Embryonic facial prominence (tissue), 1 donor: ENCODE data around the gene TJP2.
A peak's percentile ranks its signal among the peaks of the same experiment; 100 is the strongest.
"Not testable (repeated sequence)": the region's sequence is repeated elsewhere in the genome, so short reads cannot be mapped to it uniquely, and the experiment has no call there.

Experiments
- DNase-seq: peaks from one replicate; pipeline ENCODE4 v3.0.0-alpha.2; 2016; ENCODE audit errors: extremely low spot score

The TJP2 gene

DNA sequence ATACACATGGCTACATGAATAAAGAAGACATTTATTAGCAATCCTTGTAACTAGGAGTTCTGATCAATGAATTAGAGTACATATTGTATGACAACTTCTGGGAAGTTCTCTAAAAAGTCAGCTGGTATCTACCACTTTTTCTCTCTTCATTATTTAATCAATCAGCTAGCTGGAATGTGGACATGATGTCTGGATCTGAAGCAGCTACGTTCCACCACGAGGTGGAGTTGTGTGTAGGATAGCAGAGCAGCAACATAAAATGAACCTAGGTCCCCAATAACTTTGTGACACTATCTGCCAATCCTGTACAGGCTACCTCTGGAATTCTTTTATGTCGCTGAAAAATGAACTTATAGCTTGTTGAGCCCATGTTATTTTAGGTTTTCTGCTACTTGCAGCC, 118.0 kb downstream of the TJP2 start:
- no peak for DNase-seq

DNA sequence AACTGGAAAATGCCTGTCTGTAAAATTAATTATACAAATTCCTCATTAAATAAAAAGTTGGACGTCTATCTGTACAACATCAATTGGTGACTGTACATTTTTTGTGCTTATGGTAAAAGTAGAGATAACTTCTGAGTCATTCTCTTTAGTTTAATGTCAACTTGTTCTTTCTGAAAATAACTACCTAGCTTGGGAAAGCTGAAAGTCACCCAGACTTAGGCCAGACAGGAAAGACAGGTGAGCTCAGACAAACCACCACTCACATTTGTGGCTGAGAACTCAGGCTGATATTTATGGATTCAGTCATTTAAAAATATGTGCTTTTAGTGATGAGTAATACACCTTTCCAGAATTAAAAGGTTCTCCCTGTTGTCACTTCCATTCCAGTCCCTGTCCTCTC, 119.1 kb downstream of the TJP2 start:
- no peak for DNase-seq

DNA sequence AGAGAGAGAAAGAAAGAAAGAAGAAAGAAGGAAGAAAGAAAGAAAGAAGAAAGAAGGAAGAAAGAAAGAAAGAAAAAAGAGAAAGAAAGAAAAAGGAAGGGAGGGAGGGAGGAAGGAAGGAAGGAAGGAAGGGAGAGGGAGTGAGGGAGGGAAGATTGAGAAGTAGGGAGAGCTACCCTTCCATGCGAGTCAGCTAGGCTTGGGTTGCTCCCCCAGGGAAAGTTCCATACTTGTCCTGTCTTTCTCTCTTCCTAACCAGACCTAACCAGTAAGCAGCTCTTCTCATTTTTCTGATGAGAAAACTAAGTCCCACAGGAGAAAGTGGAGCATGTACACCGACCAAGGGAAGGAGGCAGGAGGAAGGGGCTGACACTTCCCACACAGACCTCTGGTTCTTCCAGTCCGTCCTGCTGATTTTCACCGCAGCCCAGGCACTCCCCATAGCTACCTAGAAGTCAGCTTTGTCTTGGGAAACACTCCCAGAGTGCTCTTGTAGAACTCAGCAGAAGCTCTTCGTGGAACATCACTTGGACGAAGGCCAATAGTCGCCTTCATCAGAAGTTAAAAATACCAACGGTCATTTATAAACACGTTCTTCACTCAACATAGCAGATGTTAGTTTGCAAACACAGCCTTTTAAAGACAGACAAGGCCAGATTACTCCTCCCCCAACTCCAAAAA, 121.9 kb downstream of the TJP2 start:
- DNase-seq: no peak

DNA sequence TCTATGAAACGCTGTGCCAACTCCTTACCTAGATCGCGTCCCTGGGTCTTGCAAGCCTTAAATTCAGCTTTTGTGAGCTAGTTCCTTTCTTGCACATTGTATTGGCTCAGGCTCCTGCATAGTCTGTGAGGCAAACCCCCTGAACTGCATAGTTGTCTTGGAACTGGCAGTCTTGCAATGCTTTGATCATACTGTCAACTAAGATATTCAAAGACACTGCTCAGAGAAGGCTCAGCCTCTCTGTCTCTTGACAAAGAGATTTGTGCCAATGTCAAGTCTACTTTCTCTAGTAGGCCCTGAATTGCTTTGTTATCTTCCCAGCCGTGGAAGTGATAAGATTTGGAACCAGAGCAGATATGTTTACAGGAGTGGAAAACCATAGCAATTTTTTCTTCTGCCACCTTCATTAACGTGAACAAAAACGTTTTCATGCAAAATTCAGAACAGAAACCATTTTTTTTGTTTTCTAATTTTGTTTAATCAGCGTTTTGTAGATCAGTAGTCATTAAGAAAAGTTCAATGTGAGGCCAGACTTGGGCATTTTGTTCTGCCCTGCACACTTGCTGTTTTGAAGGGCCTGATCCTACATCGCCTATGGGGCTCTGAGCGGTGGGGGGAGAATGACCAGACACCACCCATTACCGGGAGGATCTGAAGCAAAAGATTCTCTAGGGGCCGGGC, 123.4 kb downstream of the TJP2 start:
- no peak for DNase-seq

DNA sequence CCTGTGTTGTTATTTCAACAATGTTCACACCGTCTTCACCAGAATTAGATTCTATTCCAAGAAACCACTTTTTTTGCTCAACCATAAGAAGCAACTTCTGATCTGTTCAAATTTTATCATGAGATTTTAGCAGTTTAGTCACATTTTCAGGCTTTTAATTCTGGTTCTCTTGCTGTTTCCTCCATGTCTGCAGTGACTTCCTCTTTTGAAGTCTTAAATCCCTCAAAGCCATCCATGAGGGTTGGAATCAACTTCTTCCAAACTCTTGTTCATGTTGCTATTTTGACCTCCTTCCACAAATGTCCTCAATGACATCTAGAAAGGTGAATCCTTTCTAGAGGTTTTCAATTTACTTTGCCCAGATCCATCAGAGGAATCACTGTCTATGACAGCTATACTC, 125.2 kb downstream of the TJP2 start:
- no peak for DNase-seq

DNA sequence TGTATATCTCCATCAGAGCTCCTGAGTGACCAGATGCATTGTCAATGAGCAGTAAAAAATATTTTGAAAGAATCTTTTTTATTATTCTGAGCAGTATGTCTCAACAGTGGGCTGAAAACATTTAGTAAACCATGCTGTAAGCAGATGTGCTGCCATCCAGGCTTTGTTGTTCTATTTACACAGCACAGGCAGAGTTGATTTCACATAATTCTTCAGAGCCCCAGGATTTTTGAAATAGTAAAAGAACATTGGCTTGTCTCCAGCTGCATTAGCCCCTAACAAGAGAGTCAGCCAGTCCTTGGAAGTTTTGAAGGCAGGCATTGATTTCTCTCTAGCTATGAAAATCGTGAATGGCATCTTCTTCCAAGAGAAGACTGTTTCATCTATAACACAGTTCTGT, 125.7 kb downstream of the TJP2 start:
- no peak for DNase-seq

DNA sequence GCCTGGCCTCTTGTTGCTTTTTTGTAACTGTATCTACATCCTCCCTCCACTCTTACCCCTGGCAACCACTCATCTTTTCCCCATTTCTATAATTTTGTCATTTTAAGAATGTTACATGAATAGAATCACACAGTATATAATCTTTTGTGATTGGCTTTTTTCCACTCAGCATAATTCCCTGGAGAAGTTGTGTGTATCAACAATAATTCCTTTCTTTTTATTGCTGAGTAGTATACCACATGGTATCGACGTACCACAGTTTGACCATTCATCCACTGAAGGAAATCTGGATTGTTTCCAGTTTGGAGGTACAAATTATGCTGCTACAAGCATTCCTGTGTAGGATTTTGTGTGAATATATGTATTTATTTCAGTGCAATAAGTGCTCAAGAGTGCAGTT, 129.3 kb downstream of the TJP2 start:
- DNase-seq: no peak

DNA sequence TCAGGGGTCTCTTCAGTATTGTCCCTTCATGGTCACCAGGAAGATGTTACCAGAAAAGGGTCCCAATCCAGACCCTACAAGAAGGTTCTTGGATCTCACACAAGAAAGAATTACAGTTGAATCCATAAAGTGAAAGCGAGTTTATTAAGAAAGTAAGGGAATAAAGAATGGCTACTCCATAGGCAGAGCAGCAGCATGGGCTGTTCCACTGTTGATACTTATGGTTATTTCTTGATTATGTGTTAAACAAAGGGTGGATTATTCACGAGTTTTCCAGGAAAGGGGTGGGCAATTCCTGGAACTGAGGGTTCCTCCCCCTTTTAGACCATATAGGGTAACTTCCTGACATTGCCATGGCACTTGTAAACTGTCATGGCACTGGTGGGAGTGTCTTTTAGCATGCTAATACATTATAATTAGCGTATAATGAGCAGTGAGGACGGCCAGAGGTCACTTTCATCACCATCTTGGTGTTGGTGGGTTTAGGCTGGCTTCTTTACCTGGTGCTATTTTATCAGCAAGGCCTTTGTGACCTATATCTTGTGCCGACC, 132.9 kb downstream of the TJP2 start:
- DNase-seq: not testable (repeated sequence)

DNA sequence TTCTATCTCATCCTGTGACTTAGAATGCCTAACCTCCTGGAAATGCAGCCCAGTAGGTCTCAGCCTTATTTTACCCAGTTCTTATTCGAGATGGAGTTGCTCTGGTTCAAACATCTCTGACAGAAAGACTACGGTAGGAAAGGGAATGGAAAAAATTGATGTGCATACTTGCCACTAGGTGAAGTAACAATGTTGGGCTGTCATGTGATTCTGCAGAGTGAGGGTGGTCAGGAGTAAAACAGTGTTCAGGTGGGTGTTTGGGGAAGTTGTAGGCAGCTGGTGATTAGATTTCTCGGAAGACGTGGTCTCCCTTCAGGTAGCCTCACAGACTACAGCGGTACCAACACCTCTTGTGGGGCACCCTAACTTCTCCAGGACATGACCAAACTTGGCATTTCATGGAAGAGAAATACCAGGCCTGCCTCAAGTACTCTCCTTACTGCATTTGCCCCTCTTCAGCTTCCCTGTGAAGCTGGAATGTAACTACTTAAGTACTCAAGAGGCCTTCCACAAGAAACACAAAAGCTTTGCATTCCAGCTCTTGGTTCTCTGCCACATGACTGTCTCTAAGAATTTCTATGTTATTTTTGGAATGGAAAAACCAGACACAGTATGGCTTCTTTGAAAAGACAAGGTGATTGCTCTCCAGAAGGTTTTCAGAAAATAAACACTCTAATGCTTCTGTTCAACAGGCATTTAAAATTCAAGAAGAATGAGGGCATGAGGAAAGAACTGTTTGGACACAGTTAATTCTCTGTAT, 133.5 kb downstream of the TJP2 start:
- DNase-seq: peak; percentile 66

DNA sequence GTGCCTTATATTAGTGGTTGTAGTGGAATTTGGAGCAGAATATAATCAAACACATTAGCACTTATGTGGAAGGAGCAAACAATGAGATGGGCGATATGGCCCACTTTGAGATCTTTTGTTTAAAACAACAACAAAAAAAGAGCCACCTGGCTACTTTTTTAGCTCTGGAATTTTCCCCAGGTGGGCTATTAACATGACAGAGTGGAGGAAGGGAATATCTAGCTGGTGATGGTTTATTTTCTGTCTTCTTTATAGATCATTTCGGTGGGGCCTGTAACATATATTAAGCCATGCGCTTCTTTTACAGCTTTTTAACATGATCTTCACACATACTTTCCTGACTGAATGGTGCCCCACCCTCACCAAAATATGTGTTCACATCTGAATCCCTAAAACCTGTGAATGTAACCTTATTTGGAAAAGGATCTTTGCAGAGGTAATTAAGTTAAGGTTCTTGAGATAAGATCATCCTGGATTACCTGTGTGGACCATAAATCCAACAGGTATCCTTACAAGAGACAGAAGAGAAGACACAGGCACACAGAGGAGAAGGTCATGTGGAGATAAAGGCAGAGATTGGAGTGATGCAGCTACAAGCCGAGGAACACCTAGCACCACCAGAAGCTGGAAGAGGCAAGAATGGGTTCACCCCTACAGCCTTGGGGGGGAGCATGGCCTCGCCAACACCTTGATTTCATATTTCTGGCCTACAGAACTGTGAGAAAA, 134.3 kb downstream of the TJP2 start:
- DNase-seq: no peak

DNA sequence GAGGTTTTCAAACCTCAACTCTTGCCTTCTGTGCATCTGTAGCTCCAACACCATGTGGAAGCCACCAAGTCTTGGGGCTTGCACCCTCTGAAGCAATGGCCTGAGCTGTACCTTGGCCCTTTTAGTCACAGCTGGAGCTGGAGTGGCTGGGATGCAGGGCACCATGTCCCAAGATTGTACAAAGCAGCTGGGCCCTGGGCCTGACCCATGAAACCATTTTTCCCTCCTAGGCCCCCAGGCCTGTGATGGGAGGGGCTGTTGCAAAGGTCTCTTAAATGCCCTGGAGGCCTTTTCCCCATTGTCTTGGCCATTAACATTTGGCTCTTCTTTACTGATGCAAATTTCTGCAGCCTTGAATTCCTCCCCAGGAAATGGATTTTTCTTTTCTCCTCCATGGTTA, 139.1 kb downstream of the TJP2 start:
- DNase-seq: no peak

DNA sequence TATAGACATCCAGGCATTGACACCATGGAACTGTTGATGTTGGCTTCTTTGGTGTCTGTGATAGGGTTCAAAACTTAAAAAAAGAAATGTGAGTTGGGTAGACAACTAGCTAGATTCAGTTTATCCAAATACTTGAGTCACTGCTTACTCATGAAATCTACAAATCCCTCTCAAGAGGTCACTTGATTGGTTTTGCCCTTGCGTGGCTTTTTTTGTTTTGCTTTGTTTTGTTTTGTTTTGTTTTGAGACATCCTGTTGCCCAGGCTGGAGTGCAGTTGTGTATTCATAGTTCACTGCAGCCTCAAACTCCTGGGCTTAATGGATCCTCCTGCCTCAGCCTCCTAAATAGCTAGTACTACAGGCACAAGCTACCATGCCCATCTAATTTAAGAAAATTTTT, 140.5 kb downstream of the TJP2 start:
- no peak for DNase-seq

DNA sequence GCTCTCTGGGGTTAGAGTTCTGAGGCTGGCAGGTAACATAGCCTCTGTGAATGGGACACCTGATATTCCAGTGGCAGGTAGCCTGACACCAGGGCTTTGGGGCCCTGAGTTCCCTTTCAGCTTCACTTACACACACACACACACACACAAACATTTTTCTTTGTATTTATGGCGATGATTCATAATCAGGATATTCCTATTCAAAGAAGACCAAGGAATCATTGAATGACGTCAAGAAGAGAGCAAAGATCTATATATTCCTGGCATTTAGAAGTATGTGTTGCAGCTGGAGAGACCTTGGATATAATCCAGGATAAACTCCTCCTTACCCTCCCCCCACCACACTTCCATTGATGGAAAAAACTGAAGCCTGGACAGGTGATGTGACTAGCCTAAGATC, 143.0 kb downstream of the TJP2 start:
- no peak for DNase-seq

DNA sequence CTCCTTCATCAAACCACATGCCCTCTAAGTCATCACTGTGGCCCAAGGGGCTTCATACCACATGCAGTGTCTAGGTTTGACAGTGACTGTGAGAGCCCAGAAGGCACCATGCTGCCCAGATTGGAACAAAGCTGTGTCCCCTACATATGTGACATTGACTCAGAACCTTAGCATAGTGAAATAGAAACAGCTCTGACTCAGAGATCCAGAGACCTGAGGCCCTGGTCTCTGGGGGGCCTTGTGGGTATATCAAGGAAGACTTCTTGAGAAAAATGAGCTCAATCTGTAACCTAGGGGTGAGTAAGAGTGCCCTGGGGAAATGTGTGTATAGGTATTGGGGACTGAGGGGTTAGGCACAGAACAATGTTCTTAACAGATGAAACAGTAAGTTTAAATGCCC, 143.8 kb downstream of the TJP2 start:
- DNase-seq: no peak

DNA sequence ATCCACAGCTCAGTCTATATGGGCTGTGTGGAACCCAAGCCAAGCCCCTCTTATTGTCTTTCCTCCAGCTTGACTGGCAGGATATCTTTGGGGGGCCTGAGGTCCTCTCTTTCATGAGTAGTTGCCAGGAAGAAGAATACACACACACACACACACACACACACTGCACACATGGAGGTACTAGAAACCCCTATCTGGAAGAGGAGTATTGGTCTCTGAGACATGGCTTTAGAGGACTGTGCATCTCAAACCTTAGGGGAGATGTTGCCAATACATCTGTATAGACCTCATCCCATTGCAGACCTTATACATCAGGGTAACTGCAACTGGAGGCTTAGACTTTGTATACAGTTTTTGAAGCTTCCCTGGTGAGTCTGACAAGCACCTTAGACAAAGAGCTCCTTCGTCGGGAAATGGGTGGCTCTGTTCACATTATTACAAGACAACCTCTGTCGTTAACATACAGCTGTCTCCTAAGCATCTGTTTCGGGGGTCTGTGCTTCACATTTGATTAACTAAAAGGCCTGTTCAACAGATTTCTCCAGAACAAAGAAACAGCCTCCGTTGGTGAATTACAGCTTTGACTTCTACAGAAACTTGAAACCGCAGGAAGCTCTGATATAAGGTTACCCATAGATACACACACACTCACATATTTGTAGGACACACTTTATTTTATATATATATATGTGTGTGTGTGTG, 145.4 kb downstream of the TJP2 start:
- no peak for DNase-seq

DNA sequence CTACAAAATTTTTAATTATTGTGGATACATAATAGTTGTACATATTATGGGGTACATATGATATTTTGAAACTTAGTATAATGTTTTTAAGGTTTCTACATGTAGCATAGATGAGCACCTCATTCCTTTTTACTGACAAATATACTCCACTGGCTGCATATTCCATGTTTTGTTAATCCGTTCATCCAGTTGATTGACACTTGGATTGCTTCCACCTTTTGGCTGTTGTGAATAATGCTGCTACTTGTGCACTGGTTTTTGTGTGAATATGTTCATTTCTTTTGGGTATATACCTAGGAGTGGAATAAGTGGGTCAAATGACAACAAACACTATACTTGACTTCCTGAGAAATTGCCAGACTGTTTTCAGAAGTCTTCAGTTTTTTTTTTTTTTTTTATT, 148.2 kb downstream of the TJP2 start:
- DNase-seq: no peak

DNA sequence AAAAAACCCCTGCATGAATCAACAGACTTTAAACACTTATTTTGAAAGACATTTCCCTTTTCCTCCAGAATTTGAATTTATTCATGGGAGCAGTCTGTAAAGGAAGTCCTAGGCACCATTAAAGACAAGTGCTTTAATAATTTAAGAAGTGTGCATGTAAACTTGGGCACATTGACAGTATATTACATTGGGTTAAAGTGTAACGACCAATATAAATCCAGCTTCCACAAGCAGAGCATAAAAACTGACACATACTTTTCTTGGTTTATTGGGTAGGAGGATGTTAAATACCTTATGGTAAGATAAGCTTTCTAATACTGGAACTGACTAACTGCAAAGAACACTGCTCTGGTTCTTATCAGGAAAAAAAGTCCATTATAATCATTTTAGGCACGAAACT, 149.8 kb downstream of the TJP2 start:
- no peak for DNase-seq
